ENCODE measurements around the gene KANK3.

GRCh38 chr19:8305798-8306197 lies 37.3 kb downstream of the KANK3 start:
- TF ChIP-seq CTCF (IDR thresholded peaks at IDR 0.05), result no peak
- no peak for TF ChIP-seq NR3C1 (IDR thresholded peaks at IDR 0.05)
- TF ChIP-seq SMC3 (IDR thresholded peaks at IDR 0.05), result no peak
